Measurements from ENCODE around the gene DRD1. TPM values are rescaled to one million over a fixed set of nuclear protein-coding genes. Genes with fewer than 3 reads are reported as not detected.
"Not testable (repeated sequence)": the region's sequence is repeated elsewhere in the genome, so short reads cannot be mapped to it uniquely, and the experiment has no call there.

DRD1 gene
- total and polyA plus RNA-seq, 2 experiments from 2014 or later = 0.25 to 1.2 TPM

DNA sequence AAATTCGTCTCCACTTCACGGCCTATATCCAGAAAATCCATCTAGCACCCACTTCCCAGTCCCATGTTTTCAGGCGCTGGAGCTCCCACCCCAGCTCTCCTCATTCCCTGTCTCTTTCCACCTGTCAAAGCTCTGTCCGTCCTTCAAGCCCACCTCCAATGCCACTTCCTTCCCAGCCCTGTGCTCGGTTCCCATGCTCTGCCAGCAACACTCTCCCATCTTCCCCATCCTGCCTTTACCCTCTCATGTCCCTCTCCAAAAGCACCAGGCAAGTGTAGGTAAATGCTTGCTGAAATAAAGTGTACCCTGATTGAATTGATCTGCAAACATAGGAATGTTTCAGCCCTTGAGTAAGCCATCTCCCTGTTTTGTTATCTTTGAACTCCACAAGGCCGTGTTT lies 9.2 kb downstream of the DRD1 start:
- H3K9me3 ChIP-seq (ENCODE audit: low read depth) = no peaks in the 10 kb centered on the region
- DNase-seq (ENCODE audit: low spot score) = no peak
- no peak overlapping the region for H3K4me2 ChIP-seq
- WGBS (ENCODE audit: low lambda C conversion rate, missing lambda C conversion rate) = 75% methylated on average over 6 of the region's 6 CpGs
- TF ChIP-seq, protein P1, sequence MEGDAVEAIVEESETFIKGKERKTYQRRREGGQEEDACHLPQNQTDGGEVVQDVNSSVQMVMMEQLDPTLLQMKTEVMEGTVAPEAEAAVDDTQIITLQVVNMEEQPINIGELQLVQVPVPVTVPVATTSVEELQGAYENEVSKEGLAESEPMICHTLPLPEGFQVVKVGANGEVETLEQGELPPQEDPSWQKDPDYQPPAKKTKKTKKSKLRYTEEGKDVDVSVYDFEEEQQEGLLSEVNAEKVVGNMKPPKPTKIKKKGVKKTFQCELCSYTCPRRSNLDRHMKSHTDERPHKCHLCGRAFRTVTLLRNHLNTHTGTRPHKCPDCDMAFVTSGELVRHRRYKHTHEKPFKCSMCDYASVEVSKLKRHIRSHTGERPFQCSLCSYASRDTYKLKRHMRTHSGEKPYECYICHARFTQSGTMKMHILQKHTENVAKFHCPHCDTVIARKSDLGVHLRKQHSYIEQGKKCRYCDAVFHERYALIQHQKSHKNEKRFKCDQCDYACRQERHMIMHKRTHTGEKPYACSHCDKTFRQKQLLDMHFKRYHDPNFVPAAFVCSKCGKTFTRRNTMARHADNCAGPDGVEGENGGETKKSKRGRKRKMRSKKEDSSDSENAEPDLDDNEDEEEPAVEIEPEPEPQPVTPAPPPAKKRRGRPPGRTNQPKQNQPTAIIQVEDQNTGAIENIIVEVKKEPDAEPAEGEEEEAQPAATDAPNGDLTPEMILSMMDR (IDR thresholded peaks at IDR 0.05; ENCODE audit: poor library complexity) = no peak
- TF ChIP-seq EZH2 (IDR thresholded peaks at IDR 0.05; ENCODE audit: borderline replicate concordance) = no peak
- TF ChIP-seq EZH2phosphoT487 (IDR thresholded peaks at IDR 0.05; ENCODE audit: low read depth, severe bottlenecking, unreplicated experiment) = no peak
- H3K9me2 ChIP-seq (replicated peaks; ENCODE audit: insufficient read depth) = no peaks in the 10 kb centered on the region
- H3K27me3 ChIP-seq = no peaks in the 10 kb centered on the region
- H2AFZ ChIP-seq = no peak overlapping the region
- H4K20me1 ChIP-seq (ENCODE audit: insufficient read depth, poor library complexity, severe bottlenecking) = no peaks in the 10 kb centered on the region
- H3K36me3 ChIP-seq (replicated peaks; ENCODE audit: insufficient read depth, low read depth) = no peaks in the 10 kb centered on the region
- H3K27ac ChIP-seq = no peak overlapping the region
- no peak overlapping the region for H3K4me3 ChIP-seq
- no peaks in the 10 kb centered on the region for H3K4me1 ChIP-seq (ENCODE audit: insufficient read depth)
- H3K79me2 ChIP-seq = no peaks in the 10 kb centered on the region

DNA sequence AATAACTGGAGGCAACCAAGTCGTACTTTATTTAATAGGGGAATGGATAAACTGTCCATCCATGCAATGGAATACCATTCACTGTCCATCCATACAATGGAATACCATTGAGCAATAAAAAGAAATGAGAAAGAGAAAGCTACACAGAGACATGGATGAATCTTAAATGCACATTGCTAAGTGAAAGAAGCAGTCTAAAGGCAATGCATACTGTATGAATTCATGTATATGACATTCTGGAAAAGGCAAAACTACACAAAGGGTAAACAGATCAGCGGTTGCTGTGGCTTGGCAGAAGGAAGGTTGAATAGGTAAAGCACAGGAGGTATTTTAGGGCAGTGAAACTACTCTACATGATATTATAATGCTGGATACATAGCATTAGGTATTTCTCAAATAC lies 16.2 kb downstream of the DRD1 start:
- Histone ChIP-seq H3K27ac (no peak overlapping the region), H2AFZ (no peak overlapping the region), H3K4me1 (ENCODE audit: insufficient read depth) (no peaks in the 10 kb centered on the region), H3K27me3 (no peaks in the 10 kb centered on the region), H3K9me3 (ENCODE audit: low read depth) (no peaks in the 10 kb centered on the region), H3K4me3 (no peak overlapping the region), H3K4me2 (no peak overlapping the region), H4K20me1 (ENCODE audit: insufficient read depth, poor library complexity, severe bottlenecking) (no peaks in the 10 kb centered on the region), H3K9me2 (replicated peaks; ENCODE audit: insufficient read depth) (no peaks in the 10 kb centered on the region), H3K36me3 (replicated peaks; ENCODE audit: insufficient read depth, low read depth) (no peaks in the 10 kb centered on the region), H3K79me2 (no peaks in the 10 kb centered on the region)
- DNase-seq (ENCODE audit: low spot score) = no peak
- TF ChIP-seq, protein P1 (IDR thresholded peaks at IDR 0.05; ENCODE audit: poor library complexity) = no peak
- TF ChIP-seq EZH2phosphoT487 (IDR thresholded peaks at IDR 0.05; ENCODE audit: low read depth, severe bottlenecking, unreplicated experiment) (no peak), EZH2 (IDR thresholded peaks at IDR 0.05; ENCODE audit: borderline replicate concordance) (no peak)
- 83% methylated on average over 2 of the region's 2 CpGs for WGBS (ENCODE audit: low lambda C conversion rate, missing lambda C conversion rate)

DNA sequence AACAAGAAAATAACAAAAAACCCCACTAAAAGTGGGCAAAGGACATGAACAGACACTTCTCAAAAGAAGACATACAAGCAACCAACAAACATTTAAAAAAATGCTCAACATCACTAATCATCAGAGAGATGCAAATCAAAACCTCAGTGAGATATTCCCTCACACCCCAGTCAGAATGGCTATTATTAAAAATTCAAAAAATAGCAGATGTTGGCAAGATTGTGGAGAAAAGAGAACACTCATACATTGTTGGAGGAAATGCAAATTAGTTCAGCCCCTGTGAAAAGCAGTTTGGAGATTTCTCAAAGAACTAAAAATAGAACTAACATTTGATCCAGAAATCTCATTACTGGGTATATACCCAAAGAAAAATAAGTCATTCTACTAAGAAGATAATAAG lies 19.4 kb downstream of the DRD1 start:
- H3K9me2 ChIP-seq (replicated peaks; ENCODE audit: insufficient read depth); H3K4me2 ChIP-seq; H3K36me3 ChIP-seq (replicated peaks; ENCODE audit: insufficient read depth, low read depth); H3K9me3 ChIP-seq (ENCODE audit: low read depth); DNase-seq (ENCODE audit: low spot score); H3K27me3 ChIP-seq; H3K4me1 ChIP-seq (ENCODE audit: insufficient read depth); H4K20me1 ChIP-seq (ENCODE audit: insufficient read depth, poor library complexity, severe bottlenecking); H3K4me3 ChIP-seq; H2AFZ ChIP-seq; H3K79me2 ChIP-seq; H3K27ac ChIP-seq: not testable (repeated sequence)

DNA sequence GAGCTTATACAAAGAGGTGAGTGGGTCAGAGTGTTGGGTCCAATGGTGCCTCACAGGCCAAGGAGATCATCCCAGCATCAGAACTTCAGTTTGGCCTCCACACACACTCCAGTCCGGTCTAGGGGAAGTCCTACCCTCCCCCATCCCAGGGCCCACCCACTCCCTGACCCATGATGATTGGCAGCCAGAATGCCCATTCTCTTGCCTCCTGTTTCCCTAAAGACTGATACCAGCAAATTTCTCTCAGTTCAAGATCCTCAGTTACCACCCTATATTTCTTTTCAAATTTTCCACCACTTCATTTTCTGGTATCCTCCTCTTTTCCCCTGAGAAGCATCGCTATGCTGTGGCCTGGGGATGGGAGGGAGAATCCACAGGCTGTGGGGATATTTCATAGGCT lies 21.9 kb downstream of the DRD1 start:
- H3K36me3 ChIP-seq (replicated peaks; ENCODE audit: insufficient read depth, low read depth) = no peaks in the 10 kb centered on the region
- H3K4me3 ChIP-seq = no peak overlapping the region
- WGBS (ENCODE audit: low lambda C conversion rate, missing lambda C conversion rate) = 97% methylated on average over 2 of the region's 2 CpGs
- no peaks in the 10 kb centered on the region for H4K20me1 ChIP-seq (ENCODE audit: insufficient read depth, poor library complexity, severe bottlenecking)
- no peak overlapping the region for H3K4me2 ChIP-seq
- H3K4me1 ChIP-seq (ENCODE audit: insufficient read depth) = no peaks in the 10 kb centered on the region
- TF ChIP-seq EZH2phosphoT487 (IDR thresholded peaks at IDR 0.05; ENCODE audit: low read depth, severe bottlenecking, unreplicated experiment) (no peak), EZH2 (IDR thresholded peaks at IDR 0.05; ENCODE audit: borderline replicate concordance) (no peak)
- TF ChIP-seq, protein P1 (IDR thresholded peaks at IDR 0.05; ENCODE audit: poor library complexity) = no peak
- H3K9me3 ChIP-seq (ENCODE audit: low read depth) = no peaks in the 10 kb centered on the region
- H3K79me2 ChIP-seq = no peaks in the 10 kb centered on the region
- no peak overlapping the region for H3K27ac ChIP-seq
- no peak for DNase-seq (ENCODE audit: low spot score)
- H3K27me3 ChIP-seq = no peaks in the 10 kb centered on the region
- H3K9me2 ChIP-seq (replicated peaks; ENCODE audit: insufficient read depth) = no peaks in the 10 kb centered on the region
- H2AFZ ChIP-seq = no peak overlapping the region
